ENCODE data around the gene EMILIN3. TPM values are rescaled to one million over a fixed set of nuclear protein-coding genes. Genes with fewer than 3 reads are reported as not detected.

Gene EMILIN3
- total and polyA plus RNA-seq, 12 donors = 0.42 to 4.1 (median 1.7) TPM

- WGBS, 4 donors = 86 to 91% (median 90%) methylated on average over 7 of the region's 7 CpGs
- TF ChIP-seq CTCF (IDR thresholded peaks at IDR 0.05) (no peak), POLR2A (IDR thresholded peaks at IDR 0.05) (no peak)
- H3K27me3 ChIP-seq = no peaks in the 10 kb centered on the region
- H3K4me1 ChIP-seq (replicated peaks in 1 of 2) = peaks cover 0 to 14% of the 10 kb centered on the region in 2 donors
- no peaks in the 10 kb centered on the region for H3K9me3 ChIP-seq (replicated peaks in 1 of 3)
- H3K4me3 ChIP-seq = no peak overlapping the region
- H3K36me3 ChIP-seq (replicated peaks in 1 of 2) = peaks cover 0 to 59% of the 10 kb centered on the region in 2 donors
- DNase-seq = no peak
- peak overlapping the region in 1 of 5 donors; percentile 4 for H3K27ac ChIP-seq
- intact Hi-C loops (cut with DNase I) = no loop called here
Measured at GRCh38 chr20:41406896-41407444, 40.4 kb upstream of the EMILIN3 start.

GRCh38 chr20:41406353-41406752, 39.7 kb upstream of the EMILIN3 start:
- Histone ChIP-seq H3K36me3 (replicated peaks in 1 of 2) (peaks cover 0 to 53% of the 10 kb centered on the region in 2 donors), H3K4me1 (replicated peaks in 1 of 2) (peaks cover 0 to 9% of the 10 kb centered on the region in 2 donors), H3K27me3 (no peaks in the 10 kb centered on the region), H3K9me3 (replicated peaks in 1 of 3) (no peaks in the 10 kb centered on the region), H3K27ac (peak overlapping the region in 1 of 5 donors; percentile 4), H3K4me3 (no peak overlapping the region)
- WGBS, 4 donors = 70 to 80% (median 76%) methylated on average over 6 to 10 of the region's 10 CpGs
- TF ChIP-seq CTCF (IDR thresholded peaks at IDR 0.05) (no peak), POLR2A (IDR thresholded peaks at IDR 0.05) (no peak)
- intact Hi-C loops (cut with DNase I) = no loop called here
- no peak for DNase-seq

GRCh38 chr20:41405436-41405835, 38.8 kb upstream of the EMILIN3 start:
- H3K9me3 ChIP-seq (replicated peaks in 1 of 3) = no peaks in the 10 kb centered on the region
- H3K27ac ChIP-seq = no peak overlapping the region
- 82 to 92% (median 88%) methylated on average over 2 to 3 of the region's 3 CpGs for WGBS, 4 donors
- H3K27me3 ChIP-seq = no peaks in the 10 kb centered on the region
- DNase-seq = no peak
- H3K4me1 ChIP-seq (replicated peaks in 1 of 2) = peaks cover 0 to 9% of the 10 kb centered on the region in 2 donors
- no peak for TF ChIP-seq CTCF (IDR thresholded peaks at IDR 0.05)
- intact Hi-C loops (cut with DNase I) = no loop called here
- no peak overlapping the region for H3K4me3 ChIP-seq
- peaks cover 0 to 44% of the 10 kb centered on the region in 2 donors for H3K36me3 ChIP-seq (replicated peaks in 1 of 2)

- Histone ChIP-seq H3K9me3 (replicated peaks in 1 of 3) (no peaks in the 10 kb centered on the region), H3K27ac (no peak overlapping the region), H3K27me3 (no peaks in the 10 kb centered on the region), H3K4me3 (no peak overlapping the region), H3K36me3 (replicated peaks in 1 of 2) (peaks cover 0 to 25% of the 10 kb centered on the region in 2 donors), H3K4me1 (replicated peaks in 1 of 2) (no peaks in the 10 kb centered on the region)
- TF ChIP-seq POLR2A (IDR thresholded peaks at IDR 0.05) (no peak), CTCF (IDR thresholded peaks at IDR 0.05) (no peak)
- DNase-seq = no peak
- intact Hi-C loops (cut with DNase I) = no loop called here
- WGBS, 4 donors = 88 to 93% (median 90%) methylated on average over 12 of the region's 12 CpGs
Measured at GRCh38 chr20:41403604-41404003, 37.0 kb upstream of the EMILIN3 start.
